ENCODE measurements around the gene AGO3.

The AGO3 gene

DNA sequence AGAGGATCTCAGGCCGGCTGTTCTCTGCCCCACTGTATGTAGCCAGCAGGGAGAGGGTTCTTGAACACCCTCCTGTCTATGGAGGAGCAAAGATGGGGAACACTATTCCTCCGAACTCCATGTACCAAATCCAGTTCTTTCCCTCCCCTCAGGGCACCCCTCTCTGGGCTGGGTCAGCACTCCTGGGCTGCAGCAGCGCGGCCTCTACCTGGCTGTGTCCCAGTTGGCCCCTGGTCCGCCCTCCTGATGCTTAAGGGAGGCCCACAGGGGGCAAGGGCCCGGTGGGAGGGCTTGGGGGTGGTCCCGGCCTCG, 157.3 kb downstream of the AGO3 start:
- ChIA-PET POLR2A (no interaction called here), CTCF (no interaction called here)
- no peak for DNase-seq (ENCODE audit: extremely low spot score)
- TF ChIP-seq CTBP1 (IDR thresholded peaks at IDR 0.05; ENCODE audit: borderline replicate concordance) (no peak), LEF1 (IDR thresholded peaks at IDR 0.05; ENCODE audit: borderline replicate concordance) (no peak), PKNOX1 (IDR thresholded peaks at IDR 0.05) (no peak), SP1 (IDR thresholded peaks at IDR 0.05) (no peak), BHLHE40 (IDR thresholded peaks at IDR 0.05; ENCODE audit: borderline replicate concordance) (no peak), SUZ12 (IDR thresholded peaks at IDR 0.05) (no peak), FOXK2 (IDR thresholded peaks at IDR 0.05) (no peak)

DNA sequence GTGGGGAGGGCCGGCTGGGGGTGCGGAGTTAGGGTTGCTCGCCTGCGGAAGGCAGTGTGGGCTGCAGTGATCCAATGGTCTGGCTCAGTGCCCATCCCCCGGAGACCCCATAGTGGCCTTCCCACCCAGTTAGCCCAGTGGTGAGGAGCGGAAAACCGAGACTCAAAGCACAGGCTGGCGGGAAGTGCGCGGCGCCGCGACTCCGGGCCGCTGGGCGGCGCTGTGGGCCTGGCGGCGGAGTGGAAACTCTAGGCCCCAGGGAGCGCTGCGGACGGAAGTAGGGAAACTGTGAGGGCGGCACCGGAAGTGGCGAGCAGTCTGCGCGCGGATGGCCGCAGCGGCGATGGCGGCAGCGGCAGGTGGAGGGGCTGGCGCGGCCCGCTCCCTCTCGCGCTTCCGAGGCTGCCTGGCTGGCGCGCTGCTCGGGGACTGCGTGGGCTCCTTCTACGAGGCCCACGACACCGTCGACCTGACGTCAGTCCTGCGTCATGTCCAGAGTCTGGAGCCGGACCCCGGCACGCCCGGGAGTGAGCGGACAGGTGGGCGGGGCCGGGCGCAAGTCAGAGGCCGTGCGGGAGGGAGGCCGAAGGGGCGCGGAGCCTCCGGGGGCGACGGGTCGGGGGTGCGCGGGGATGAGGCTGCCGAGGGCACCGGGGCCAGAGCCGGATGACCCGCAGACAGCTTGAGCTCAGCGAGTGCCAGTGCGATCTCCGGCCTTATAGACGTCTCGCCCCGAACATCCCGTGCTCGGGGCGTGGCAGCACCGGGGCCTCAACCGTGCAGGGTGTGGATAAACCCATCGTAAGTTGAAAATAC, 157.9 kb downstream of the AGO3 start, which contains the start of gene ADPRS:
ADPRS (plus strand) TSS at position 316 of the 816 bp plus-strand sequence; CDS start at position 329, 13 bp downstream.
- DNase-seq (ENCODE audit: extremely low spot score) = peak; percentile 91
- ChIA-PET POLR2A (no interaction called here), CTCF (no interaction called here)
- TF ChIP-seq CTBP1 (IDR thresholded peaks at IDR 0.05; ENCODE audit: borderline replicate concordance) = peak; percentile 34; the same call in 1 of the 2 replicates
- TF ChIP-seq BHLHE40 (IDR thresholded peaks at IDR 0.05; ENCODE audit: borderline replicate concordance) = no peak
- peak; percentile 75; the same call in 1 of the 2 replicates for TF ChIP-seq ARNT (IDR thresholded peaks at IDR 0.05)
- TF ChIP-seq SP1 (IDR thresholded peaks at IDR 0.05) = no peak
- TF ChIP-seq ELF4 (IDR thresholded peaks at IDR 0.05) = peak; percentile 82
- no peak for TF ChIP-seq ZNF384 (IDR thresholded peaks at IDR 0.05)

DNA sequence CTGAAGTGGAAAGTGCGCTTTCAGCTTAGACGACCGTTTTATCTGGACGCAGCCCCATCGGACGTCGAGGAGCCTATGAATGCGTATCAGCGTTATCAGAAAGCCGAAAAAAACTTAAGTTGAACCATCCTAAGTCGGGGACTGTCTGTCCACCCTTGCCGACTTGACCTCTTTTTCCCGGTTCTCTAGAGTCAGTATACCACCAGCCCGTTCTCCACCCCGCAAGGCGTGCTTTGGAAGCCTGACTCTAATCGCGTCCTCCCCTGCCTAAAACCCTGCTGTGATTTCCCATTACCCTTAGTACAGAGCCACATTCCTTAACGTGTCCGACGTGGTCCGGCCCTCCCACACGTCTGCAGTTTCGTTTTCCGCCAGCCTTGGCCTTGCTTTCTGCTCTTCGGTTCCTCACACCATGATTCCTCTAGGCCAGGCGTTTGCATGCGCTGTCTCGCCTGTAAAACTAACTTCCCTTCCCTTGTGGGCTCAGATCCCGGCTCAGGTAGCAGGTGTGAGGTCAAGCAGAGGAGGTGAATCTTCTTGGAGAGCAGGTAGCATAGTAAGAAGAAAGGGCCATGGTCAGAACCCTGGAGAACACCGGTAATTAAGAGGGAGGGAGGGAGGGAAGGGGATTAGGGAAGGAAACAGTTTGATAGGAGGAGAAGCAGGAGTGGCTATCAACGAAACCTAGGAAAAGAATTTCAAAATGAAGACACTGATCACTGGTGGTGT, 158.7 kb downstream of the AGO3 start:
- CTCF ChIA-PET = no interaction called here
- POLR2A ChIA-PET = interaction anchor here (0.9 kb wide), 1 partner anchor 30 kb away, joined by 3 read pairs; no protein-coding TSS in a partner anchor
- no peak for TF ChIP-seq FOXK2 (IDR thresholded peaks at IDR 0.05)
- no peak for TF ChIP-seq FOXM1 (IDR thresholded peaks at IDR 0.05; ENCODE audit: borderline replicate concordance)
- no peak for TF ChIP-seq PKNOX1 (IDR thresholded peaks at IDR 0.05)
- TF ChIP-seq FOXA1 (IDR thresholded peaks at IDR 0.05) = no peak
- no peak for TF ChIP-seq ZNF384 (IDR thresholded peaks at IDR 0.05)
- no peak for TF ChIP-seq CTBP1 (IDR thresholded peaks at IDR 0.05; ENCODE audit: borderline replicate concordance)
- TF ChIP-seq ARNT (IDR thresholded peaks at IDR 0.05) = no peak
- no peak for TF ChIP-seq L3MBTL2 (conservative IDR thresholded peaks at IDR 0.05)
- TF ChIP-seq NFRKB (IDR thresholded peaks at IDR 0.05) = no peak
- no peak for TF ChIP-seq ELF4 (IDR thresholded peaks at IDR 0.05)
- no peak for TF ChIP-seq TARDBP (IDR thresholded peaks at IDR 0.05)
- no peak for TF ChIP-seq HDGF (IDR thresholded peaks at IDR 0.05; ENCODE audit: borderline replicate concordance)
- no peak for TF ChIP-seq SUZ12 (IDR thresholded peaks at IDR 0.05)
- no peak for TF ChIP-seq SP1 (IDR thresholded peaks at IDR 0.05)
- no peak for TF ChIP-seq LEF1 (IDR thresholded peaks at IDR 0.05; ENCODE audit: borderline replicate concordance)
- TF ChIP-seq BHLHE40 (IDR thresholded peaks at IDR 0.05; ENCODE audit: borderline replicate concordance) = no peak
- peak; percentile 45 for DNase-seq (ENCODE audit: extremely low spot score)

DNA sequence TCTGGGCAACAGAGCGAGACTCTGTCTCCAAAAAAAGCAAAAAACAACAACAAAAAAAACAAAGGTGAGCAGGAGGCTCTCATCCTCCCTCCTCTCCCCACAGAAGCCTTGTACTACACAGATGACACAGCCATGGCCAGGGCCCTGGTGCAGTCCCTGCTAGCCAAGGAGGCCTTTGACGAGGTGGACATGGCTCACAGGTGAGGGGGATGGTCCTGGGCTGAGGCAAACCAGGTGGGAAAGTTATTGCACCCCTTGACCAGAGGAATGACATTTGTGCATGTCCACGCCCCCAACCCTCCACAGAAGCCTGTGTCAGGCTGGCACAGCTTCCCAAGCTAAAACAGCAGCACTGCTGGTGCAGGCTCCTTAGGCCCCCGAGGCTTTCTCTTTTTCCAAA, 160.2 kb downstream of the AGO3 start:
- CTCF ChIA-PET = no interaction called here
- no peak for DNase-seq (ENCODE audit: extremely low spot score)
- TF ChIP-seq PKNOX1 (IDR thresholded peaks at IDR 0.05) (no peak), L3MBTL2 (conservative IDR thresholded peaks at IDR 0.05) (no peak), TARDBP (IDR thresholded peaks at IDR 0.05) (no peak), BHLHE40 (IDR thresholded peaks at IDR 0.05; ENCODE audit: borderline replicate concordance) (no peak), ZNF384 (IDR thresholded peaks at IDR 0.05) (no peak), FOXA1 (IDR thresholded peaks at IDR 0.05) (no peak), ARNT (IDR thresholded peaks at IDR 0.05) (no peak), HDGF (IDR thresholded peaks at IDR 0.05; ENCODE audit: borderline replicate concordance) (no peak), FOXK2 (IDR thresholded peaks at IDR 0.05) (no peak), NFRKB (IDR thresholded peaks at IDR 0.05) (no peak), FOXM1 (IDR thresholded peaks at IDR 0.05; ENCODE audit: borderline replicate concordance) (no peak), SP1 (IDR thresholded peaks at IDR 0.05) (no peak), LEF1 (IDR thresholded peaks at IDR 0.05; ENCODE audit: borderline replicate concordance) (no peak), SUZ12 (IDR thresholded peaks at IDR 0.05) (no peak), CTBP1 (IDR thresholded peaks at IDR 0.05; ENCODE audit: borderline replicate concordance) (no peak), ELF4 (IDR thresholded peaks at IDR 0.05) (no peak)
- POLR2A ChIA-PET = no interaction called here

DNA sequence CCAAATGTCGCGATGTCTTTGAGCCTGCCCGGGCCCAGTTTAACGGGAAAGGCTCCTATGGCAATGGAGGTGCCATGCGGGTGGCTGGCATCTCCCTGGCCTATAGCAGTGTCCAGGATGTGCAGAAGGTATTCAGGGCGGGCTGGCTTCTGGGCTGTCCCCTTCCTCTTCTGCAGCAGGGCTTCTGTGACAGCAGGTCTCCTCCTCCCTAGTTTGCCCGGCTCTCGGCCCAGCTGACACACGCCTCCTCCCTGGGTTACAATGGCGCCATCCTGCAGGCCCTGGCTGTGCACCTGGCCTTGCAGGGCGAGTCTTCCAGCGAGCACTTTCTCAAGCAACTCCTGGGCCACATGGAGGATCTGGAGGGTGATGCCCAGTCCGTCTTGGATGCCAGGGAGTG, 160.8 kb downstream of the AGO3 start:
- ChIA-PET CTCF (no interaction called here), POLR2A (interaction anchor here (0.5 kb wide), 1 partner anchor 224 kb away, joined by 3 read pairs; no protein-coding TSS in a partner anchor)
- DNase-seq (ENCODE audit: extremely low spot score) = no peak
- TF ChIP-seq CTBP1 (IDR thresholded peaks at IDR 0.05; ENCODE audit: borderline replicate concordance) (no peak), LEF1 (IDR thresholded peaks at IDR 0.05; ENCODE audit: borderline replicate concordance) (no peak), FOXM1 (IDR thresholded peaks at IDR 0.05; ENCODE audit: borderline replicate concordance) (no peak), PKNOX1 (IDR thresholded peaks at IDR 0.05) (no peak), BHLHE40 (IDR thresholded peaks at IDR 0.05; ENCODE audit: borderline replicate concordance) (no peak), L3MBTL2 (conservative IDR thresholded peaks at IDR 0.05) (no peak), SUZ12 (IDR thresholded peaks at IDR 0.05) (no peak), NFRKB (IDR thresholded peaks at IDR 0.05) (no peak), HDGF (IDR thresholded peaks at IDR 0.05; ENCODE audit: borderline replicate concordance) (no peak), ZNF384 (IDR thresholded peaks at IDR 0.05) (no peak), SP1 (IDR thresholded peaks at IDR 0.05) (no peak), ARNT (IDR thresholded peaks at IDR 0.05) (no peak)
